OCI-LY3 (cell line): ENCODE measurements around the gene MYO7A.

Experiments
- CTCF ChIP-seq: fragments of 200-600, 300-600 bp; sonication (generic); IDR thresholded peaks from 2 replicates; pipeline ENCODE4 v1.5.1; 2014; ENCODE audit warnings: antibody characterized with exemption, low read length, low read depth
- EZH2phosphoT487 ChIP-seq: fragments of 200-600 bp; shearing (Covaris generic); IDR thresholded peaks from 2 replicates; pipeline ENCODE4 v1.6.1; 2018; ENCODE audit warnings: antibody characterized with exemption, mixed run types, low read depth

GRCh38 chr11:77090046-77090372, 38.0 kb upstream of the MYO7A start:
- TF ChIP-seq CTCF, result no peak
- TF ChIP-seq EZH2phosphoT487, result no peak
